GM20000 (cell line): ENCODE measurements around the gene IQSEC2.
A peak's percentile ranks its signal among the peaks of the same experiment; 100 is the strongest.

Experiments used
- DNase-seq: peaks from one replicate; pipeline ENCODE4 v3.0.0; 2012; ENCODE audit warnings: low spot score
- TF ChIP-seq, protein P1 (sequence below): IDR thresholded peaks from 2 replicates; pipeline ENCODE4 v1.5.1; 2012; ENCODE audit warnings: mild to moderate bottlenecking, control low read depth; ENCODE audit errors: extremely low read depth, missing control alignments

IQSEC2 gene

DNA sequence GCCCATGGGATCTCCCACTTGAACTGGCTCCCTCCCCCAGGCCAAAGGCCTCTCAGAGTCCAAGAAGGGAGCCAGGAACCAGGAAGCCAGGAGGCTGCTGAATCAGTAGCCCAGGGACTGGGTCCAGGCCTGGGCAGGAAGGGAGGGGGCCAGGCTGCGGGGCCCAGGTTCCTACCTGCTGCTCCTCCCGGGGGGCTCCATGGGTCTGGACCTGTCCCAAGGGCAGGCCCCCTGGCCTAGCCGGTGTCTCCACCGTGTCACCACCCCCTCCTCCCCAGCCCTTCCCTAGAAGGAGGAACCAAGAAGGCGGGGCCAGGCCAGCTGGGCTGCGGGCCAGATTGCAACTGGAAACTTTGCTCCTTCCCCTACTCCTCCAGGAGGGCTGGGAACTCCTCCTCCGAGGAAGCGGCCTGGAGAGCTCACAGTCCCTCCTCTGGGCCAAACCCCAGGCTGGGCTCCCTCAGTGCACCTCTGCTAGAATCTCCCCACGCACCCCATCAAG lies at the start of gene IQSEC2:
Gene IQSEC2, minus strand, starts transcription at position 264 of the 502 bp plus-strand sequence.
- DNase-seq: no peak
- TF ChIP-seq, protein P1, sequence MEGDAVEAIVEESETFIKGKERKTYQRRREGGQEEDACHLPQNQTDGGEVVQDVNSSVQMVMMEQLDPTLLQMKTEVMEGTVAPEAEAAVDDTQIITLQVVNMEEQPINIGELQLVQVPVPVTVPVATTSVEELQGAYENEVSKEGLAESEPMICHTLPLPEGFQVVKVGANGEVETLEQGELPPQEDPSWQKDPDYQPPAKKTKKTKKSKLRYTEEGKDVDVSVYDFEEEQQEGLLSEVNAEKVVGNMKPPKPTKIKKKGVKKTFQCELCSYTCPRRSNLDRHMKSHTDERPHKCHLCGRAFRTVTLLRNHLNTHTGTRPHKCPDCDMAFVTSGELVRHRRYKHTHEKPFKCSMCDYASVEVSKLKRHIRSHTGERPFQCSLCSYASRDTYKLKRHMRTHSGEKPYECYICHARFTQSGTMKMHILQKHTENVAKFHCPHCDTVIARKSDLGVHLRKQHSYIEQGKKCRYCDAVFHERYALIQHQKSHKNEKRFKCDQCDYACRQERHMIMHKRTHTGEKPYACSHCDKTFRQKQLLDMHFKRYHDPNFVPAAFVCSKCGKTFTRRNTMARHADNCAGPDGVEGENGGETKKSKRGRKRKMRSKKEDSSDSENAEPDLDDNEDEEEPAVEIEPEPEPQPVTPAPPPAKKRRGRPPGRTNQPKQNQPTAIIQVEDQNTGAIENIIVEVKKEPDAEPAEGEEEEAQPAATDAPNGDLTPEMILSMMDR: no peak

DNA sequence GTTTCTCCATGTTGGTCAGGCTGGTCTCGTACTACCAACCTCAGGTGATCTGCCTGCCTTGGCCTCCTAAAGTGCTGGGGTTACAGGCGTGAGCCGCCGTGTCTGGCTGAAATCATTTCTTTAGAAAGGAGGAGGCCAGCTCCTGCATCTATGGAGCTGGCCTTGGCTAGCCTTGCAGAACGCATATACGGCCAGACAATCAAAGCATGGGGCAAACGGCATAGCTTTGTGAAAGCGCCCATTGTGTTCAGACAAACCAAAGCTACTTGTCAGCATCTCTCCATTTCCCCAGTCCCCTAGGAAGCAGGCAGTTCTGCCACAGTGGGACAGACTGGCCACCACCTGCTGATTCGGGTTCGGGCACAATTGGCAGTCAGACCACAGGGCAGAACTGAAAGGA lies 48.9 kb upstream of the IQSEC2 start:
- TF ChIP-seq, protein P1: no peak
- DNase-seq: no peak

DNA sequence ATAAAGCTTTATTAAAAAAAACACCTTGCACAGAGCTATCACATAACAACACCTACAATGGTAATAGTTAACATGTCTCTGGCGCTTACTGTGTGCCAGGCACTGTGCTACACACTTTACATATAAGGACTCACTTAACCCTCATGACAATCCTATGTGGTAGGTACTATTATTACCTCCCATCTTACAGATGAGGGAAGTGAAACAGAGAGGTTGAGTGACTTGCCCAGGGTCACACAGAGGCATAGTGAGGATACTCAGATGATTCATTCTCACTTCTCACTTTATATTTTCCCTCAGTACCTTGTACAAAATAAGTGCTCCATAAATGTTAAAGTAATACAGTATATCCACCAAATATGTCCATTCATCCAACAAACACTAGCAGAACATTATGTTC lies 43.4 kb upstream of the IQSEC2 start:
- no peak for DNase-seq
- TF ChIP-seq, protein P1: no peak

DNA sequence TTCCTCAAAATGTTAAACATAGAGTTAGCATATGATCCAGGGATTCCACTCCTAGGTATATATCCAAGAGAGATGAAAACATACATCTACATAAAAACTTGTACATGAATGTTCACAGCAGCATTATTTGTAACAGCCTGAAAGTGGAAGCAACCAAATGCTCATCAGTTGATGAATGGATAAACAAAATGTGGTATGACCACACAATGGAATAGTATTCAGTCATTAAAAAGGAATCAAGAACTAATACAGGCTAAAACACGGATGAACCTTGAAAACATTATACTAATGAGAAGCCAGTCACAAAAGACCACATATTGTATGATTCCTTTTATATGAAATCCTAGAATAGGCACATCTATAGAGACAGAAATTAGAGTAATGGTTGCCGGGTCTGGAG lies 42.7 kb upstream of the IQSEC2 start:
- DNase-seq: no peak
- TF ChIP-seq, protein P1: no peak

DNA sequence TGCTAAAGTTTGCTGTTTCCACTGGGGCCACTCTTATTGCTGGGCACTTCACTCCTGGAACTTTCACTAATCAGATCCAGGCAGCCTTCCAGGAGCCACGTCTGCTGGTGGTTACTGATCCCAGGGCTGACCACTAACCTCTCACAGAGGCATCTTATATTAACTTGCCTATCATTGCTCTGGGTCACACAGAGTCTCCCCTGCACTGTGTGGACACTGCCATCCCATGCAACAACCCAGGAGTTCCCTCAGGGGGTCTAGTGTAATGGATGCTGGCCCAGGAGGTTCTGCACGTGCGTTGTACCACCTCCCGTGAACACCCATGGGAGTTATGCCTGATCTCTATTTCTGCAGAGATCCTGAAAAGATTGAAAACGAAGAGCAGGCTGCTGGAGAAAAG lies 41.8 kb upstream of the IQSEC2 start:
- TF ChIP-seq, protein P1: no peak
- no peak for DNase-seq

DNA sequence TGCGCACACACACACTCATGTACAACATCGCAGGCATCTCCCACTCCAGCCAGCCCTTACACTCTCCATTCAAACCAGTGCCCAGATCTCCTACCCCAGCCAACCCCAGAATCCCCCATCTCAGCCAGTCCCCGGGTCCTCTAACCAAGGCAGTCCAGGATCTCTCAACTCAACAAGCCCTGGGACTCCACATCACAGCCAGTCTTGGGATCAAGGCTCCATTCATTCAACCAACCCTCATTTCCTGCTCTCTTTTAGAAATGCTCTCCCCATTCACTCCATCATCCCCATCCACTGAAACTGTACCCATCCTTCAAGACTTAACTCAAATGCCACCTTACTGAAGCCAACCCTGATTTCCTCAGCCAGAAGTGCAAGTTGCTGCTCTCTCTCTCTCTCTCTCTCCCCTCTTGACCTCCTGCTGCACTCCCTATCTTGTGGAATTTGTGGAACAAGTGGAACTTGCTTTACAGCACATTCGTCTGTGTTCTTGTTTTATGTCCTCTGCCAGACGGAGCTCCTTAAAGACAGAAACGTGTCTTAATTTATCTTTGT lies 40.6 kb upstream of the IQSEC2 start:
- TF ChIP-seq, protein P1: no peak
- no peak for DNase-seq

DNA sequence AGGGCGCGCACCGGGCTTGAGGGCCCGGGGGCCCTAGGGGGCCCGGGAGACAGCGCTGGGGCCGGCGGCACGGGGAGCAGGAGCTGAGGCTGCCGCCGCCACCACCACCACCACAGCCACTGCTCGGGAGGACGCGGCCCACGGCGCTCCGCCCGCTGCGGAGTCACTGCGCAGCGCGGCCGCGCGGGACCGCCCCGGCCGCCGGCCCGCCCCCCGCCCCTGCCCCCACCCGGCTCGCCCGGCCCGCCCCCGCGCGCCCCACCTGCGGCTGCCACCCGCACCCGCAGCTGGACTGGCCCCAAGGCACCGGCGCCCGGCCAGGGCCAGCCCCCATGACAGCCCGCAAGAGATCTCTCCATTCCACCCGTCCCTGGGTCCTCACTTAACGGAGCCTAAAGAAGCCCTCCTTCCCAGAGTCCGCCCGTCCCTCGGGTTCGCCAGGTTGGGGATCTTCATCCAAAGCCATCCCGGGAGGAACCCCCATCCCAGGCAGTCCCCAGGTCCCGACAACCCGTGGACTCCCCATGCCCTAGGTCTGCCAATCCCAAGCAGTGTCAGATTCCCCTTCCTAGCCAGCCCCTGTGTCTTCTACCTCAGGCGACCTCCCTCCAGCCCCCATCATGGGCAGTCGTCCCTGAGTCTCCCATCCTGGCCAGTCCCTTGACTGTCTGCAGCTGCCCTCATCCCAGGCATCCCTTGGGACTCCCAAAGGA lies 40.0 kb upstream of the IQSEC2 start:
- TF ChIP-seq, protein P1: no peak
- peak; percentile 32 for DNase-seq
